Upper lobe of right lung (tissue), 1 donor: ENCODE measurements around the gene ZFP28. TPM values are rescaled to one million over a fixed set of nuclear protein-coding genes. Genes with fewer than 3 reads are reported as not detected.

Experiments
- ATAC-seq: fragments of 200-7000 bp; cut with Tn5 transposase; one replicate; pipeline ENCODE4 v1.9.1; 2020; ENCODE audit warnings: mild to moderate bottlenecking, moderate library complexity
- DNase-seq: peaks from one replicate; pipeline ENCODE4 v3.0.0-alpha.2; 2020
- H3K27ac ChIP-seq: fragments of 200-600 bp; one replicate; pipeline ENCODE4 v1.8.0; 2022
- H3K27me3 ChIP-seq: fragments of 200-600 bp; one replicate; pipeline ENCODE4 v1.8.0; 2022; ENCODE audit warnings: mild to moderate bottlenecking
- H3K36me3 ChIP-seq: fragments of 200-600 bp; one replicate; pipeline ENCODE4 v1.8.0; 2022
- H3K4me1 ChIP-seq: fragments of 200-600 bp; one replicate; pipeline ENCODE4 v1.8.0; 2022
- H3K4me3 ChIP-seq: fragments of 200-600 bp; one replicate; pipeline ENCODE4 v1.8.0; 2022; ENCODE audit warnings: mild to moderate bottlenecking
- H3K9me3 ChIP-seq: fragments of 200-600 bp; one replicate; pipeline ENCODE4 v1.8.0; 2022
- CTCF ChIP-seq: fragments of 200-600 bp; IDR thresholded peaks from one replicate; pipeline ENCODE4 v1.8.0; 2022; ENCODE audit warnings: antibody characterized with exemption
- intact Hi-C: fragments of 100-400 bp; cut with DNase I; formaldehyde crosslinking; loops from one replicate; pipeline ENCODE4 v1.11.0; 2022
- total RNA-seq: library from RNA; stranded (reverse); fragmentation: NEBNext Ultra II Directional; extraction: Animal tissue kit (Norgen Biotek cat#: 25700); gene quantifications from one replicate; pipeline ENCODE4 v1.2.1, GENCODE V29; 2021
- donor health status: DM: no; HTN: yes; CAD: no; lungs with severe emphysema.

The ZFP28 gene
- total RNA-seq, 1 donor from 2014 or later, result 7.1 TPM

GRCh38 chr19:56554272-56554869 lies 15.6 kb downstream of the ZFP28 start:
- Histone ChIP-seq H3K27ac (no peak overlapping the region), H3K36me3 (peaks cover 32% of the 10 kb centered on the region), H3K27me3 (no peaks in the 10 kb centered on the region), H3K9me3 (peaks cover 92% of the 10 kb centered on the region), H3K4me1 (no peaks in the 10 kb centered on the region), H3K4me3 (no peak overlapping the region)
- no peak for ATAC-seq
- intact Hi-C loops, result no loop called here
- no peak for DNase-seq
- TF ChIP-seq CTCF, result no peak

- DNase-seq, result no peak
- Histone ChIP-seq H3K4me3 (no peak overlapping the region), H3K27ac (no peak overlapping the region), H3K27me3 (no peaks in the 10 kb centered on the region), H3K36me3 (no peaks in the 10 kb centered on the region), H3K4me1 (no peaks in the 10 kb centered on the region), H3K9me3 (peaks cover 73% of the 10 kb centered on the region)
- ATAC-seq, result no peak
- intact Hi-C loops, result no loop called here
- no peak for TF ChIP-seq CTCF
These were observed 24.0 kb downstream of the ZFP28 start for GRCh38 chr19:56562766-56563165.

GRCh38 chr19:56566904-56567273 lies 28.1 kb downstream of the ZFP28 start:
- ATAC-seq (peak; percentile 55), DNase-seq (peak; percentile 78)
- H3K4me1 ChIP-seq, result peaks cover 5% of the 10 kb centered on the region
- peak overlapping the region; percentile 83 for H3K27ac ChIP-seq
- H3K9me3 ChIP-seq, result peaks cover 57% of the 10 kb centered on the region
- TF ChIP-seq CTCF, result no peak
- intact Hi-C loops, result no loop called here
- H3K36me3 ChIP-seq, result peaks cover 27% of the 10 kb centered on the region
- peak overlapping the region; percentile 90 for H3K4me3 ChIP-seq
- no peaks in the 10 kb centered on the region for H3K27me3 ChIP-seq

GRCh38 chr19:56567274-56568120 lies 28.7 kb downstream of the ZFP28 start, which contains the start of gene ZNF470:
TSS of gene ZNF470 (plus strand) at chr19:56567468. CDS start at chr19:56570312, 2,844 bp downstream.
- peak; percentile 100 for ATAC-seq
- no peak for TF ChIP-seq CTCF
- Histone ChIP-seq H3K36me3 (peaks cover 29% of the 10 kb centered on the region), H3K4me3 (peak within 1 kb of the TSS; percentile 90), H3K9me3 (peaks cover 57% of the 10 kb centered on the region), H3K27ac (peak within 1 kb of the TSS; percentile 83), H3K27me3 (no peaks in the 10 kb centered on the region), H3K4me1 (peaks cover 5% of the 10 kb centered on the region)
- intact Hi-C loops, result no loop called here
- DNase-seq, result peak; percentile 97

- intact Hi-C loops, result no loop called here
These were observed 33.8 kb downstream of the ZFP28 start for GRCh38 chr19:56572589-56572988.

More at GRCh38 chr19:56572589-56572988, 33.8 kb downstream of the ZFP28 start:
- ATAC-seq, result no peak
- Histone ChIP-seq H3K4me1 (peaks cover 5% of the 10 kb centered on the region), H3K27me3 (no peaks in the 10 kb centered on the region), H3K9me3 (peaks cover 78% of the 10 kb centered on the region), H3K4me3 (no peak overlapping the region), H3K36me3 (peaks cover 38% of the 10 kb centered on the region), H3K27ac (no peak overlapping the region)
- DNase-seq, result no peak
- TF ChIP-seq CTCF, result no peak
